Stimulated activated CD8-positive, alpha-beta memory T cell treated with anti-CD3 and anti-CD28 coated beads, Interleukin-4, amount 100 ng/mL, for 48 hours (primary cell): Measurements from ENCODE around the gene FAM240B.

ENCODE experiments used
- DNase-seq: peaks from one replicate; pipeline ENCODE4 v3.0.0-alpha.2; 2020

The FAM240B gene

GRCh38 chr9:38662763-38663593 lies 57.0 kb downstream of the FAM240B start:
- no peak for DNase-seq

- DNase-seq, result no peak
Observed at GRCh38 chr9:38659538-38659937, 60.4 kb downstream of the FAM240B start.

- no peak for DNase-seq
Observed at GRCh38 chr9:38656896-38657295, 63.0 kb downstream of the FAM240B start.

- no peak for DNase-seq
Observed at GRCh38 chr9:38652486-38652885, 67.4 kb downstream of the FAM240B start.

GRCh38 chr9:38652044-38652443 lies 67.9 kb downstream of the FAM240B start:
- no peak for DNase-seq

GRCh38 chr9:38651400-38652042 lies 68.4 kb downstream of the FAM240B start:
- DNase-seq, result no peak

- DNase-seq, result no peak
Observed at GRCh38 chr9:38650564-38650963, 69.4 kb downstream of the FAM240B start.

GRCh38 chr9:38649731-38650363 lies 70.1 kb downstream of the FAM240B start:
- no peak for DNase-seq

- DNase-seq, result no peak
Observed at GRCh38 chr9:38644601-38645000, 75.3 kb downstream of the FAM240B start.
